Adipose tissue (tissue), 3 donors: ENCODE measurements around the gene PPP2R5C. TPM values are rescaled to one million over a fixed set of nuclear protein-coding genes. Genes with fewer than 3 reads are reported as not detected.
"Not testable (repeated sequence)": the region's sequence is repeated elsewhere in the genome, so short reads cannot be mapped to it uniquely, and the experiment has no call there.

Experiments used
- H3K27ac ChIP-seq: one replicate; pipeline ENCODE4 v1.5.1; 2013; ENCODE audit warnings: low read depth, low read length
- WGBS, 3 donors: extraction: QIAGEN DNeasy Blood & Tissue Kit; methylation state at CpG; one replicate each; pipeline ENCODE4 v1.1.7; 2013; 5-methylcytosine and 5-hydroxymethylcytosine counted together
- polyA plus RNA-seq, 3 donors: library from polyadenylated mRNA; stranded (reverse); fragments of 200-250 nt; gene quantifications; one replicate each; pipeline ENCODE4 v1.2.3, GENCODE V29; 2013
- donor health status: healthy with polysubstance abuse.
- donor health status: Bipolar disorder and iron deficiency.
- donor health status: healthy.

The PPP2R5C gene
- polyA plus RNA-seq, 3 donors = 30.6 to 84.0 (median 46.8) TPM

GRCh38 chr14:101739446-101740141, 21.9 kb upstream of the PPP2R5C start:
- H3K27ac ChIP-seq = no peak overlapping the region
- WGBS, 3 donors = 76 to 78% (median 77%) methylated on average over 8 of the region's 8 CpGs

GRCh38 chr14:101740981-101741380, 20.5 kb upstream of the PPP2R5C start:
- 91 to 100% (median 94%) methylated on average over 3 of the region's 3 CpGs for WGBS, 3 donors
- H3K27ac ChIP-seq = no peak overlapping the region

GRCh38 chr14:101743701-101744100, 17.8 kb upstream of the PPP2R5C start:
- no peak overlapping the region for H3K27ac ChIP-seq
- 73 to 89% (median 84%) methylated on average over 6 of the region's 6 CpGs for WGBS, 3 donors

GRCh38 chr14:101744382-101744781, 17.1 kb upstream of the PPP2R5C start:
- not testable (repeated sequence) for H3K27ac ChIP-seq
- 66 to 92% (median 87%) methylated on average over 6 of the region's 6 CpGs for WGBS, 3 donors

GRCh38 chr14:101749756-101750155, 11.8 kb upstream of the PPP2R5C start:
- 53 to 74% (median 71%) methylated on average over 5 of the region's 5 CpGs for WGBS, 3 donors

GRCh38 chr14:101754893-101755292, 6.6 kb upstream of the PPP2R5C start:
- no peak overlapping the region for H3K27ac ChIP-seq
- 76 to 81% (median 77%) methylated on average over 4 of the region's 4 CpGs for WGBS, 3 donors

More at GRCh38 chr14:101749756-101750155, 11.8 kb upstream of the PPP2R5C start:
- H3K27ac ChIP-seq = not testable (repeated sequence)

- WGBS, 3 donors = 75 to 83% (median 82%) methylated on average over 8 of the region's 8 CpGs
Measured at GRCh38 chr14:101755591-101756324, 5.8 kb upstream of the PPP2R5C start.

GRCh38 chr14:101757064-101757838, 4.3 kb upstream of the PPP2R5C start:
- 86 to 93% (median 92%) methylated on average over 14 of the region's 14 CpGs for WGBS, 3 donors
- no peak overlapping the region for H3K27ac ChIP-seq

More at GRCh38 chr14:101755591-101756324, 5.8 kb upstream of the PPP2R5C start:
- no peak overlapping the region for H3K27ac ChIP-seq

- H3K27ac ChIP-seq = no peak overlapping the region
- WGBS, 3 donors = 91 to 97% (median 94%) methylated on average over 3 of the region's 3 CpGs
Measured at GRCh38 chr14:101757839-101758211, 3.7 kb upstream of the PPP2R5C start.

- WGBS, 3 donors = 81 to 83% (median 81%) methylated on average over 16 of the region's 16 CpGs
- H3K27ac ChIP-seq = no peak overlapping the region
Measured at GRCh38 chr14:101758913-101759593, 2.5 kb upstream of the PPP2R5C start.

- no peak overlapping the region for H3K27ac ChIP-seq
- 2% methylated on average over 40 to 62 of the region's 63 CpGs for WGBS, 3 donors
Measured at GRCh38 chr14:101760138-101761011, 1.1 kb upstream of the PPP2R5C start.

- no peak overlapping the region for H3K27ac ChIP-seq
- WGBS, 3 donors = 0 to 2% (median 1%) methylated on average over 56 to 71 of the region's 72 CpGs
Measured at GRCh38 chr14:101761881-101762529, 496 bp downstream of the PPP2R5C start.

GRCh38 chr14:101762530-101763101, 1.1 kb downstream of the PPP2R5C start:
- no peak overlapping the region for H3K27ac ChIP-seq
- 24 to 42% (median 35%) methylated on average over 4 of the region's 4 CpGs for WGBS, 3 donors

GRCh38 chr14:101763941-101764709, 2.6 kb downstream of the PPP2R5C start:
- WGBS, 3 donors = 84 to 90% (median 88%) methylated on average over 10 of the region's 10 CpGs
- no peak overlapping the region for H3K27ac ChIP-seq

GRCh38 chr14:101767618-101768362, 6.3 kb downstream of the PPP2R5C start:
- 88 to 91% (median 91%) methylated on average over 7 of the region's 7 CpGs for whole genome bisulfite sequencing, 3 donors
- H3K27ac ChIP-seq = no peak overlapping the region
